Gastrocnemius medialis (tissue), 4 donors: Measurements from ENCODE around the gene GPR68.

Source experiments
- CTCF ChIP-seq, 5 experiments: fragments of 450-650 bp in 3 of 5; fragments of 200-600 bp in 2 of 5; sonication (generic) in 2 of 5; IDR thresholded peaks in 4 of 5; conservative IDR thresholded peaks in 1 of 5; 1 replicate in 4 of 5; 2 replicates in 1 of 5; pipeline ENCODE4 v1.5.1; 2016 to 2019; ENCODE audit warnings: antibody characterized with exemption in 5 of 5, mild to moderate bottlenecking in 3 of 5, moderate library complexity in 3 of 5
- POLR2A ChIP-seq, 2 donors: fragments of 450-650 bp; IDR thresholded peaks; one replicate each; pipeline ENCODE4 v1.6.1; 2017; ENCODE audit warnings: antibody characterized with exemption in 2 of 2, mild to moderate bottlenecking in 2 of 2, moderate library complexity in 2 of 2

GRCh38 chr14:91242635-91243034 lies 1.9 kb downstream of the GPR68 start:
- TF ChIP-seq CTCF (IDR thresholded peaks at IDR 0.05 in 4 of 5, conservative IDR thresholded peaks at IDR 0.05 in 1 of 5) (no peak), POLR2A (IDR thresholded peaks at IDR 0.05) (no peak)
